ENCODE measurements around the gene ECE1.
"Not testable (repeated sequence)": the region's sequence is repeated elsewhere in the genome, so short reads cannot be mapped to it uniquely, and the experiment has no call there.

The ECE1 gene

DNA sequence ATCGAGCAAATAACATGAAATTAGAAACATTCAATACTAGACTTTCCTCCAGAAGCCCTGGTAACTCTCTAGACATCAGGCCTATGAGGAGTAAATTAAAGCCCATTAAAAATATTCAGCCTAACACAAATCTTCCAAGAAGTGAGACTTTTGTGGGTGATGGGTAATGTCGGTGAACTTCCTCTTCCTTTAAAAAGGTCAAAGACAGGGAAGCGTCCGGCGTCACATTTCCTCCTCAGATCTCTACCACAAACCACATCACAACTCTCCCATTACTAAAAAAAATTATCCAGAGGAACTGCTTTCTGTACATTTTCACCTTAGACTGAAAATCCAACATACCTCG lies 115.0 kb downstream of the ECE1 start:
- no peak for DNase-seq

- no peak for DNase-seq
These were observed 115.5 kb downstream of the ECE1 start for GRCh38 chr1:21174654-21175323.

- no peak for DNase-seq
These were observed 116.0 kb downstream of the ECE1 start for GRCh38 chr1:21174230-21174629.

GRCh38 chr1:21173096-21173495 lies 117.2 kb downstream of the ECE1 start:
- DNase-seq: not testable (repeated sequence)

- not testable (repeated sequence) for DNase-seq
These were observed 119.4 kb downstream of the ECE1 start for GRCh38 chr1:21170837-21171236.

DNA sequence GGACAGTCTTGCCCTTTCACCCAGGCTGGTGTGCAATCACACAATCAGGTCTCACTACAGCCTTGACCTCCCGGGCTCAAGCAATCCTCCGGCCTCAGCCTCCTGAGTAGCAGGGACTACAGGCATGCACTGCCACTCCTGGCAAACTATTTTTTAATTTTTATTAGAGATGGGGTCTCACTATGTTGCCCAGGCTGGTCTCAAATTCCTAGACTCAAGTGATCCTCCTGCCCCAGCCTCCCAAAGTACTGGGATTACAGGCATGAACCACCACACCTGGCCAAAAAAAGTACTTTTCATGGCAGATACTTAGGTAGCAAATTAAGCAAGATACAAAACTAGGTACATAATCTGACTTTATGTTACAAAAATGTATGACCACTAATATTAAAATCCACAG lies 121.8 kb downstream of the ECE1 start:
- DNase-seq: no peak

Data from NCI-H1105 (cell line).